HepG2 (cell line): ENCODE measurements around the gene NADK2. TPM values are rescaled to one million over a fixed set of nuclear protein-coding genes. Genes with fewer than 3 reads are reported as not detected.

Experiments
- ATAC-seq: fragments of 200-7000 bp; cut with Tn5 transposase; 3 replicates; pipeline ENCODE4 v1.9.1; 2020; ENCODE audit warnings: mild to moderate bottlenecking, moderate library complexity
- BruUV-seq: library from RNA; stranded (reverse); fragments of 400-500 nt; replicated peaks from 2 replicates; lab custom pipeline; 2021; lab: Mats Ljungman, UMichigan
- CTCF ChIA-PET: fragments of 300-600 bp; formaldehyde crosslinking; extraction: SDS; loops from one replicate; lab custom pipeline; 2021; ENCODE audit warnings: low total read pairs, inconsistent platforms, low intra/inter-chr PET ratio; lab: Yijun Ruan, JAX
- POLR2A ChIA-PET: fragments of 350-600 bp; sonication (Branson Sonifier 250); formaldehyde crosslinking; loops from one replicate; lab custom pipeline; 2020; ENCODE audit warnings: antibody characterized with exemption, inconsistent platforms; lab: Yijun Ruan, JAX
- DNase-seq: peaks from one replicate; pipeline ENCODE4 v3.0.0-alpha.2; 2015; ENCODE audit warnings: low spot score
- FAIRE-seq: peaks from 3 replicates; lab custom pipeline; 2011; peaks lifted over from hg19 to GRCh38; lab: Jason Lieb, UNC
- H2AFZ ChIP-seq: one replicate; pipeline ENCODE4 v1.6.1; 2011; ENCODE audit warnings: low read length, inconsistent platforms
- H3K27ac ChIP-seq: fragments of 300-600 bp; 3 replicates; pipeline ENCODE4 v1.8.0; 2011; ENCODE audit warnings: mixed run types, mild to moderate bottlenecking, mixed read lengths, low read length, inconsistent platforms; ENCODE audit not compliant: insufficient read depth; ENCODE audit errors: extremely low read length
- H3K27me3 ChIP-seq, 2 experiments: fragments of 200-600 bp in 1 of 2; 2 replicates in 1 of 2; 3 replicates in 1 of 2; pipeline versions ENCODE4 v1.6.0 to v1.8.0; 2011; ENCODE audit warnings: low read length in 2 of 2, mild to moderate bottlenecking in 2 of 2, moderate library complexity in 2 of 2, inconsistent platforms in 1 of 2; ENCODE audit not compliant: insufficient read depth in 2 of 2, control insufficient read depth in 1 of 2
- H3K36me3 ChIP-seq, 2 experiments: fragments of 200-600 bp in 1 of 2; replicated peaks in 1 of 2; 2 replicates in 1 of 2; 3 replicates in 1 of 2; pipeline versions ENCODE4 v1.5.1 to v1.8.0; 2011; ENCODE audit warnings: low read length in 2 of 2, inconsistent platforms in 1 of 2; ENCODE audit not compliant: insufficient read depth in 2 of 2, control insufficient read depth in 1 of 2
- H3K4me1 ChIP-seq: 2 replicates; pipeline ENCODE4 v1.5.1; 2012; ENCODE audit warnings: low read length, inconsistent platforms; ENCODE audit not compliant: insufficient read depth
- H3K4me2 ChIP-seq: 2 replicates; pipeline ENCODE4 v1.6.0; 2011; ENCODE audit warnings: low read depth, low read length, inconsistent platforms
- H3K4me3 ChIP-seq, 3 experiments: fragments of 200-600 bp in 1 of 3; sonication (generic), shearing (Covaris generic) in 1 of 3; replicated peaks in 1 of 3; 2 replicates each; pipeline ENCODE4 v1.5.1; 2011 to 2016; ENCODE audit warnings: low read length in 3 of 3, inconsistent platforms in 2 of 3, low read depth in 2 of 3, mild to moderate bottlenecking in 2 of 3, control low read depth in 1 of 3, mixed read lengths in 1 of 3; ENCODE audit not compliant: insufficient read depth in 1 of 3
- H3K79me2 ChIP-seq: one replicate; pipeline ENCODE4 v1.6.1; 2011; ENCODE audit warnings: low read length, inconsistent platforms; ENCODE audit not compliant: insufficient read depth
- H3K9ac ChIP-seq: 2 replicates; pipeline ENCODE4 v1.6.0; 2011; ENCODE audit warnings: mild to moderate bottlenecking, low read depth, low read length, inconsistent platforms; ENCODE audit not compliant: insufficient read depth
- H3K9me3 ChIP-seq: 2 replicates; pipeline ENCODE4 v1.5.1; 2012; ENCODE audit warnings: mild to moderate bottlenecking, low read length
- H4K20me1 ChIP-seq: 2 replicates; pipeline ENCODE4 v1.6.0; 2011; ENCODE audit warnings: inconsistent platforms, mild to moderate bottlenecking, low read length, moderate library complexity; ENCODE audit not compliant: insufficient read depth
- CEBPG ChIP-seq: IDR thresholded peaks from 2 replicates; pipeline ENCODE4 v1.6.1; 2016
- EP300 ChIP-seq, 3 experiments: sonication (generic) in 1 of 3; formaldehyde crosslinking in 1 of 3; IDR thresholded peaks; 2 replicates each; pipeline versions ENCODE4 v1.5.1 to v1.6.1; 2011 to 2020; ENCODE audit warnings: low read depth in 2 of 3, low read length in 2 of 3, borderline replicate concordance in 1 of 3, improper control_type of control experiment in 1 of 3, mild to moderate bottlenecking in 1 of 3, missing genetic modification reagents in 1 of 3, moderate library complexity in 1 of 3
- GZF1 ChIP-seq: sonication (generic); formaldehyde crosslinking; IDR thresholded peaks from 2 replicates; pipeline ENCODE4 v1.5.1; 2020; ENCODE audit warnings: mild to moderate bottlenecking, missing genetic modification reagents
- HNRNPK ChIP-seq: fragments of 200-400 bp; formaldehyde crosslinking; IDR thresholded peaks from 2 replicates; pipeline ENCODE4 v1.6.1; 2018; ENCODE audit warnings: low read length, low read depth, moderate library complexity, mild to moderate bottlenecking; ENCODE audit not compliant: poor library complexity, severe bottlenecking
- IKZF4 ChIP-seq: sonication (generic); formaldehyde crosslinking; IDR thresholded peaks from 2 replicates; pipeline ENCODE4 v1.5.1; 2020; ENCODE audit warnings: borderline replicate concordance, mild to moderate bottlenecking, low read depth, missing genetic modification reagents; ENCODE audit errors: not compliant biosample characterization
- NFKB2 ChIP-seq: sonication (generic); formaldehyde crosslinking; IDR thresholded peaks from 2 replicates; pipeline ENCODE4 v1.4.0; 2020; ENCODE audit warnings: missing genetic modification reagents, borderline replicate concordance
- PRDM15 ChIP-seq: sonication (generic); formaldehyde crosslinking; IDR thresholded peaks from 2 replicates; pipeline ENCODE4 v1.4.0; 2020; ENCODE audit warnings: missing genetic modification reagents
- SCMH1 ChIP-seq: sonication (generic); formaldehyde crosslinking; IDR thresholded peaks from 2 replicates; pipeline ENCODE4 v1.9.0; 2021; ENCODE audit warnings: missing genetic modification reagents, mild to moderate bottlenecking, borderline replicate concordance
- ZNF20 ChIP-seq: sonication (generic); formaldehyde crosslinking; IDR thresholded peaks from 2 replicates; pipeline ENCODE4 v1.4.0; 2020; ENCODE audit warnings: mild to moderate bottlenecking, moderate library complexity, missing genetic modification reagents
- ZNF260 ChIP-seq: sonication (generic); formaldehyde crosslinking; IDR thresholded peaks from 2 replicates; pipeline ENCODE4 v1.4.0; 2020; ENCODE audit warnings: missing genetic modification reagents, low read depth, mild to moderate bottlenecking, borderline replicate concordance
- ZNF331 ChIP-seq: sonication (generic); formaldehyde crosslinking; IDR thresholded peaks from 2 replicates; pipeline ENCODE4 v1.4.0; 2020; ENCODE audit warnings: missing genetic modification reagents
- ZNF335 ChIP-seq: sonication (generic); formaldehyde crosslinking; IDR thresholded peaks from 2 replicates; pipeline ENCODE4 v1.4.0; 2020; ENCODE audit warnings: missing genetic modification reagents
- ZNF343 ChIP-seq: sonication (generic); formaldehyde crosslinking; IDR thresholded peaks from 2 replicates; pipeline ENCODE4 v1.4.0; 2020; ENCODE audit warnings: mild to moderate bottlenecking, missing genetic modification reagents
- WGBS: methylation state at CpG from one replicate; pipeline ENCODE4 v1.1.6; 2017; ENCODE audit warnings: low lambda C conversion rate; 5-methylcytosine and 5-hydroxymethylcytosine counted together
- in situ Hi-C: cut with HindIII; loops from 2 replicates; pipeline ENCODE4 v1.10.0; 2017; ENCODE audit warnings: low pct_unique_long_range_greater_than_20kb; ENCODE audit not compliant: extremely low pct_ligation_motif_present
- intact Hi-C: fragments of 100-400 bp; cut with micrococcal nuclease; formaldehyde crosslinking; loops from one replicate; pipeline ENCODE4 v1.10.0; 2022; ENCODE audit not compliant: unreplicated experiment
- polyA plus RNA-seq, 8 experiments: library from polyadenylated mRNA; depleted of rRNA in 3 of 8; stranded (reverse) in 7 of 8; unstranded in 1 of 8; fragments of >200 nt; fragmentation: Illumina TruSeq in 4 of 8; extraction: Trizol in 4 of 8; gene quantifications; 2 replicates each; pipeline versions ENCODE4 v1.2.1 to v1.2.3, GENCODE V29; 2011 to 2016; ENCODE audit warnings: low read depth in 4 of 8, missing spikeins in 1 of 8, mixed read lengths in 1 of 8; ENCODE audit not compliant: insufficient read depth in 1 of 8
- total RNA-seq, 5 experiments: library from RNA; depleted of rRNA; stranded (reverse); fragments of >200 nt; fragmentation: Illumina TruSeq; extraction: Trizol; gene quantifications; 2 replicates each; pipeline ENCODE4 v1.2.3, GENCODE V29; 2016; ENCODE audit warnings: low read depth in 1 of 5
- TF ChIP-seq, protein P1 (sequence below): sonication (generic); formaldehyde crosslinking; IDR thresholded peaks from 2 replicates; pipeline ENCODE4 v1.4.0; 2020; ENCODE audit warnings: mild to moderate bottlenecking, low read depth, missing genetic modification reagents
- TF ChIP-seq, protein P2 (sequence below): sonication (generic); formaldehyde crosslinking; IDR thresholded peaks from 2 replicates; pipeline ENCODE4 v1.4.0; 2020; ENCODE audit warnings: missing genetic modification reagents

NADK2 gene
- total and polyA plus RNA-seq, 2 of the 13 experiments (the other 11 are each of a cell fraction or from before 2014, with no cell fraction given): 13.9 to 71.4 TPM

DNA sequence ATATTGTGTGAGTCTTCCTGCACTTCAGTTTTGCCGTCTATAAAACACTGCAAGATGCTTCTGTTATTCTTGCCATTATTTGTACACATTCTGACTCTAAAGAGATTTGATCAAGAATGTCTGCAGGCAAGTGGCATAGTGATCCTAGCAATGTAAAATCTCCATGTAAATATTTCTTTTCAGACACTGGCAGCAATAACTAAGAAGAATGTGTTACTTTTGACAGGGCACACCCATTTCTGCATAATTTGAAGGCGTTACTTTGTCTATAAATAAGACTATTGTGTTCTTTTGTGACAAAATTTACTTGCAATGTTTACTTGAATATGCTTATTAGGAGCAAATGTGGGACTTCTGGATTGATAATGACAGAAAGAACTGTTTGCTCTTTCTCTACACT lies 39.9 kb upstream of the NADK2 start:
- Histone ChIP-seq H3K9me3 (no peaks in the 10 kb centered on the region), H3K4me3 (no peak overlapping the region), H3K4me2 (no peak overlapping the region), H2AFZ (no peak overlapping the region), H3K27ac (no peak overlapping the region)
- DNase-seq (no peak), FAIRE-seq (no peak)
- no TSS peak for BruUV-seq
- in situ Hi-C loops: no loop called here
- POLR2A ChIA-PET: no interaction called here
- WGBS: 21% methylated on average over 2 of the region's 2 CpGs
- TF ChIP-seq ZNF260 (no peak), IKZF4 (no peak), GZF1 (no peak), ZNF335 (CRISPR knock-in tag) (no peak), ZNF343 (CRISPR knock-in tag) (no peak), EP300 (IDR thresholded peaks at IDR 0.05; ENCODE audit: low read depth in 2 of 2, low read length in 2 of 2) (no peak), EP300 (CRISPR knock-in tag; IDR thresholded peaks at IDR 0.05; ENCODE audit: borderline replicate concordance) (no peak), NFKB2 (no peak), ZNF331 (no peak), HNRNPK (no peak), SCMH1 (CRISPR knock-in tag) (no peak), CEBPG (CRISPR knock-in tag) (no peak), ZNF20 (CRISPR knock-in tag) (no peak), PRDM15 (CRISPR knock-in tag) (no peak)
- TF ChIP-seq, protein P1, sequence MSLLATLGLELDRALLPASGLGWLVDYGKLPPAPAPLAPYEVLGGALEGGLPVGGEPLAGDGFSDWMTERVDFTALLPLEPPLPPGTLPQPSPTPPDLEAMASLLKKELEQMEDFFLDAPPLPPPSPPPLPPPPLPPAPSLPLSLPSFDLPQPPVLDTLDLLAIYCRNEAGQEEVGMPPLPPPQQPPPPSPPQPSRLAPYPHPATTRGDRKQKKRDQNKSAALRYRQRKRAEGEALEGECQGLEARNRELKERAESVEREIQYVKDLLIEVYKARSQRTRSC: no peak
- TF ChIP-seq, protein P2, sequence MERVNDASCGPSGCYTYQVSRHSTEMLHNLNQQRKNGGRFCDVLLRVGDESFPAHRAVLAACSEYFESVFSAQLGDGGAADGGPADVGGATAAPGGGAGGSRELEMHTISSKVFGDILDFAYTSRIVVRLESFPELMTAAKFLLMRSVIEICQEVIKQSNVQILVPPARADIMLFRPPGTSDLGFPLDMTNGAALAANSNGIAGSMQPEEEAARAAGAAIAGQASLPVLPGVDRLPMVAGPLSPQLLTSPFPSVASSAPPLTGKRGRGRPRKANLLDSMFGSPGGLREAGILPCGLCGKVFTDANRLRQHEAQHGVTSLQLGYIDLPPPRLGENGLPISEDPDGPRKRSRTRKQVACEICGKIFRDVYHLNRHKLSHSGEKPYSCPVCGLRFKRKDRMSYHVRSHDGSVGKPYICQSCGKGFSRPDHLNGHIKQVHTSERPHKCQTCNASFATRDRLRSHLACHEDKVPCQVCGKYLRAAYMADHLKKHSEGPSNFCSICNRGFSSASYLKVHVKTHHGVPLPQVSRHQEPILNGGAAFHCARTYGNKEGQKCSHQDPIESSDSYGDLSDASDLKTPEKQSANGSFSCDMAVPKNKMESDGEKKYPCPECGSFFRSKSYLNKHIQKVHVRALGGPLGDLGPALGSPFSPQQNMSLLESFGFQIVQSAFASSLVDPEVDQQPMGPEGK (CRISPR knock-in tag): no peak
- TF ChIP-seq, all 625 proteins: peak for 0
- Histone ChIP-seq H3K36me3 (no peaks in the 10 kb centered on the region), H3K9ac (no peak overlapping the region), H3K79me2 (no peaks in the 10 kb centered on the region), H3K27me3 (no peaks in the 10 kb centered on the region), H4K20me1 (no peaks in the 10 kb centered on the region), H3K4me1 (no peaks in the 10 kb centered on the region)
- CTCF ChIA-PET: no interaction called here
- no peak for ATAC-seq
- intact Hi-C loops: no loop called here
